Measurements from ENCODE around the gene OR7A5.
A peak's percentile ranks its signal among the peaks of the same experiment; 100 is the strongest.
"Not testable (repeated sequence)": the region's sequence is repeated elsewhere in the genome, so short reads cannot be mapped to it uniquely, and the experiment has no call there.

OR7A5 gene

GRCh38 chr19:14835011-14835410 lies at the start of gene OR7A5, which contains the start of gene OR7C1:
TSS of gene OR7A5 (minus strand) at chr19:14835185. CDS start at chr19:14828241, 6,944 bp downstream.
TSS of gene OR7C1 (minus strand) at chr19:14835185. CDS start at chr19:14800136, 35,049 bp downstream.
- DNase-seq: no peak

- DNase-seq: peak; percentile 38 to 58
Measured at GRCh38 chr19:14871619-14872230, 36.7 kb upstream of the OR7A5 start.

GRCh38 chr19:14868497-14868896 lies 33.5 kb upstream of the OR7A5 start:
- no peak for DNase-seq

- no peak for DNase-seq
Measured at GRCh38 chr19:14848822-14849221, 13.8 kb upstream of the OR7A5 start, which contains the start of gene OR7A10. TSS of gene OR7A10 (minus strand) at chr19:14848922. CDS start at chr19:14841877, 7,045 bp downstream.

GRCh38 chr19:14843578-14843977 lies 8.6 kb upstream of the OR7A5 start:
- DNase-seq: no peak

GRCh38 chr19:14843169-14843568 lies 8.2 kb upstream of the OR7A5 start:
- DNase-seq: no peak

GRCh38 chr19:14840206-14840605 lies 5.2 kb upstream of the OR7A5 start:
- no peak for DNase-seq

- no peak for DNase-seq
Measured at GRCh38 chr19:14837391-14837790, 2.4 kb upstream of the OR7A5 start.

- DNase-seq: no peak
Measured at GRCh38 chr19:14830702-14831101, 4.3 kb downstream of the OR7A5 start.

- no peak for DNase-seq
Measured at GRCh38 chr19:14826006-14826405, 9.0 kb downstream of the OR7A5 start.

- no peak for DNase-seq
Measured at GRCh38 chr19:14821937-14822336, 13.0 kb downstream of the OR7A5 start.

- DNase-seq: no peak
Measured at GRCh38 chr19:14818588-14818987, 16.4 kb downstream of the OR7A5 start.

- no peak for DNase-seq
Measured at GRCh38 chr19:14817052-14817451, 17.9 kb downstream of the OR7A5 start.

GRCh38 chr19:14814982-14815652 lies 19.9 kb downstream of the OR7A5 start:
- no peak for DNase-seq

- no peak for DNase-seq
Measured at GRCh38 chr19:14809272-14810057, 25.5 kb downstream of the OR7A5 start.

- no peak for DNase-seq
Measured at GRCh38 chr19:14804765-14805164, 30.2 kb downstream of the OR7A5 start.

GRCh38 chr19:14798760-14799159 lies 36.2 kb downstream of the OR7A5 start:
- DNase-seq: no peak

GRCh38 chr19:14796021-14796420 lies 39.0 kb downstream of the OR7A5 start:
- no peak for DNase-seq

- DNase-seq: no peak
Measured at GRCh38 chr19:14795078-14795721, 39.8 kb downstream of the OR7A5 start.

GRCh38 chr19:14792250-14792649 lies 42.7 kb downstream of the OR7A5 start:
- DNase-seq: not testable (repeated sequence)

GRCh38 chr19:14786421-14786851 lies 48.5 kb downstream of the OR7A5 start:
- no peak for DNase-seq

- peak; percentile 99 for DNase-seq
Measured at GRCh38 chr19:14785102-14785793, 49.7 kb downstream of the OR7A5 start.
